D341Med (cell line): Measurements from ENCODE around the gene OLR1.

Experiments
- DNase-seq: peaks from one replicate; pipeline ENCODE4 v3.0.0; 2012; ENCODE audit warnings: low spot score

OLR1 gene

DNA sequence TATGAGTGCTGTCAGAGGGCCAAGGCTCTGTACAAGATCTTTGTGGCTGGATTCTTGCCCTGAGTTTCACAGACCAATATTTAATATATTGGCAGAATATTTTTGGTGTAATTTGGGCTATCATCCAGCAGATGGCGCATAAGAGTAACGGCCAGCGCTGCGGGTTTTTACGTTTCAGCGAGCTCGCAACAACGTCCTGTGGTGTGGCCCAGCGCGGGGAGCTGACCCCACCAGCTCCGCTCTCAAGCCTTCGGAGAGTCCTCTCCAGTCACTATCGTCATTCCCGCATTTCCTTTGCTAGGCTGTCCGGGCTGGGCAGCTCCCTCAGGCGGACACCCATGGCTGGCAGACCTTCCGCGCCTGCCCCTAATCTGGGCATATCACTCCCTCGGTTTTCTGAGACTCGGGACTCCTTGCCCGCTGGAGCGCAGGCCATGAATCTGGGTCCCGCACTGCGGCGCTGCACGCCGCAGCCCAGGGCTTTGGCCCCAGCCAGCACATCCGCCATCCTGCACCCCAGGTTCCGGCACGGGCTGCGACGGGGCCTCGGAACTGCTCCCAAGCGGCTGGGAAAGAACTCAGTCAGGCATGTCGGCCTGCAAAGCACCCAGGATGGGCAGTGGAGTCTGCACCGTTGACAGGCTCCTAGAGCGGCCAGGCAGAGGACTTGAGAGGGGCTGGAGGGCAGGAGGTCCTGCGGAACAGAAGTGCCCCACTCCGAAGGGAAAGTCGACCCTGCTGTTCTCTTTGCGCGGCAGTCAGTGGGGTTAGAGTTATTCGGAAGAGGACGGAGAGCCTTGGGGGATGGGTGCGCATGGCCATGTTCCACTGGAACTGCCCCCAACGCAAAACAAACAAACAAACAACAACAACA is 18.4 kb downstream of the OLR1 start:
- DNase-seq, result peak; percentile 79

GRCh38 chr12:10151621-10152020 is 20.3 kb downstream of the OLR1 start:
- no peak for DNase-seq

- DNase-seq, result no peak
These were observed 24.1 kb downstream of the OLR1 start for GRCh38 chr12:10147714-10148403.

GRCh38 chr12:10142976-10143589 is 28.8 kb downstream of the OLR1 start:
- DNase-seq, result no peak

GRCh38 chr12:10140001-10140400 is 31.9 kb downstream of the OLR1 start:
- DNase-seq, result peak; percentile 41

GRCh38 chr12:10136637-10137205 is 35.2 kb downstream of the OLR1 start:
- DNase-seq, result no peak

DNA sequence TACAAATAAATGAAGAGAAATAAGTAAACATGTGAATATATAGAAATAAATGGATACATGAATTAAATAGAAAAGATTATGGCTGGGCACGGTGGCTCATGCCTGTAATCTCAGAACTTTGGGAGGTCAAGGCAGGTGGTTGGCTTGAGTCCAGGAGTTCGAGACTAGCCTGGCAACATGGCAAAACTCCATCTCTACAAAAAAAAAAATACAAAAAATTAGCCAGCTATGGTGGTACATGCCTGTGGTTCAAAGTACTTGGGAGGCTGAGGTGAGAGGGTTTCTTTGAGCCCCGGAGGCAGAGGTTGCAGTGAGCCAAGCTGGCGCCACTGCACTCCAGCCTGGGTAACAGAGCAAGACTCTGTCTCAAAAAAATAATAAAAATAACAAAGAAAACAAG is 36.8 kb downstream of the OLR1 start:
- no peak for DNase-seq

DNA sequence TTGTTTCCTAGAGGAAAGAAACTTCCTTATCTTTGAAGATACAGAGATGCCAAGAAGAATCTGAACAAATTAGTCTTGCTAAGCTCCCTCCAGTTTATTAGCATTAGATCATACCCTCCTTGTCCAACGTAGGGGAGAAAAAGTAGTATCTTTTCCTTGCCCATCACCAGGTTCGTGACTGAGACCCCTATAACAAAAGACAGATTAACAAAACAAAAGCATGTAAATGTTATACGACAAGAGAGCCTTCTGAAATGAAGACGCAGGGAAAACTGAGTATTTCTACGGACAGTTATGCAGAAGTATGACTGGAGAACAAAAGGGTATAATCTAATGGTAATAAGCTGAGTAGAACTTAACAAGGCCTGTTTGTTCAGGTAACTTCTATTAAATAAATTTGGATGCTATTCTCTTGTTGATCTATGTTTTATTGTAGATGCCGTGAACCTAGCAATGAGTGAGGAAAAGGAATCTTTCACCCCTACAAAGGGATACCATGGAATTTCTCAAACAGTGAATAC is 39.0 kb downstream of the OLR1 start:
- DNase-seq, result no peak

DNA sequence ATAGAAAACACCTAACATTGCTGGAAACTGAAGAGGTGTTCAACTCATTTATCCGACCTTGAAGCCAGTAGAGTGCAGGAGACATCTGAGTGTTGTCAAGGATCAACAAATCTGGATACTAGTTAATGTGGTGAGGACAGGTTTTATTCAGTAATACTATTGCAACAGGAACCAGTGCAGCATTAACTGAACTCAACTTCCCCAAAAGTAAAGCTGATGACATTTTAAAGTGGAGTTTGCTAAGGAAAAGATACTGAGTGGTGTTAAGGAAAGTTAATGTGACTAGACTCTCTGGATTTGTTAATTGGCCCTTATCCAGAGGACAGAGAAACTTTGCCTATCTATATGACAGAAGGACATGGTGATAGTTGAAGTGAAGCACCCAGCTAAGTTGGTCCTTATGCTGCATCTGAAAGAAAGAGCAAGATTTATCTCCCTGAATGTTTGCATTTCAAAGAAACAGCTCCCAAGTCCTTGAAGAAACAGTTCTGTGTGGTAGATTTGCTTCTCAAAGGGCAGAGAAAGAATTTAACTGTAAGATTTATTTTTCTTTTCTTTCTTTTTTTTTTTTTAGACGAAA is 40.7 kb downstream of the OLR1 start:
- no peak for DNase-seq

DNA sequence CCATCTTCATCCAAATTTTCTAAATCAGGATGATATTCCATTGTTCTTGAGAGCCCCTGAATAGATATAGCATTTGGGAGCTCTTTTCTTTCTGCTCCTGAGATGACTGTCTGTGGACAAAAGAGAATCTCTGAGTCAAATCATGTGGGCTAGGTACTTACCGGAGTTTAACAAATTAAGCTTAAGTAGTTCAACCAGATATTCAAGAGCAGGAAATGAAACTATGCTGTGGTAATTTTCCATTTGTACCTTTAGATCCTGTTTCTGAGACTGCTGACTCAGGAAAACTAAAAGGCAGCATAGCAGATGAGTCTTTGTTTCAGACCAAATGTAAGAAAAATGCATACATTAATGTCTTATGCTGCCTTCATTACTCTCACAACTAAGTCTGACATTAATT is 41.9 kb downstream of the OLR1 start, which contains the start of gene CLEC7A:
Gene CLEC7A, minus strand, starts transcription at position 158 of the 400 bp plus-strand sequence. Its CDS starts 117 bp downstream, at position 41.
- DNase-seq, result no peak

DNA sequence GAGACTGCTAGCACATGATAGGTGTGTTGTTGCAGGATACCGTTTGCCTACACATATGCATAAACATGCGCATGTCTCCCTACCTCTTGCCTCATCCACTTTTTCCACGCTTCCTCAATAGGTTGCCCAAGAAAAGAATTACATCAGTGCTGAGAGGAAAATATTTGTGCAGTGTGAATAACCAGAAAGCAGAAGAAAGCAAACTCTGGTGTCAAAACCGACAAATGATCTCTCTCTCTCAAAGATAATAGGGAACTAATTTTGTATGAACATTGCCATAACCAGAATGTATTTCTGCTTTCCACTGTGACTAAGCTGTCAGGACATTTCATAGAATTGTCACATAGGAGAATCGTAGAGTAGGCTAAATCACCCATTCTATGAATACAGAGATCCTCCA is 43.2 kb downstream of the OLR1 start:
- DNase-seq, result no peak

GRCh38 chr12:10126413-10126812 is 45.5 kb downstream of the OLR1 start:
- DNase-seq, result no peak

DNA sequence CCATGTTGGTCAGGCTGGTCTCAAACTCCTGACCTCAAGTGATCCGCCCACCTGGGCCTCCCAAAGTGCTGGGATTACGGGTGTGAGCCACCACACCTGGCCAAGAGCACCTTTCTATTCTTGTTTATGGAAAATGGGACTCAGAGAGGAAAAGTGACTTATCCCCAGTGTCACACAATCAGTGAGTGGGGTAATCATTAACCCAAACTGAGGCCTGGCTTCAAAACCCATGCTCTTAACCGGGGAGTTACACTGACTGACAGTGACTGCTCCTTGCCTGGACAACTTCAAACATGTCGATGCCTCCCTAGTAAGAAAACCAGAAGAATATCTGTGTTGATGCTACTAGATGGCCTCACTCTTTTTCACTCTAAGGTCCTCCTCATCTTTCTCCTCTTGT is 49.2 kb downstream of the OLR1 start:
- DNase-seq, result no peak

DNA sequence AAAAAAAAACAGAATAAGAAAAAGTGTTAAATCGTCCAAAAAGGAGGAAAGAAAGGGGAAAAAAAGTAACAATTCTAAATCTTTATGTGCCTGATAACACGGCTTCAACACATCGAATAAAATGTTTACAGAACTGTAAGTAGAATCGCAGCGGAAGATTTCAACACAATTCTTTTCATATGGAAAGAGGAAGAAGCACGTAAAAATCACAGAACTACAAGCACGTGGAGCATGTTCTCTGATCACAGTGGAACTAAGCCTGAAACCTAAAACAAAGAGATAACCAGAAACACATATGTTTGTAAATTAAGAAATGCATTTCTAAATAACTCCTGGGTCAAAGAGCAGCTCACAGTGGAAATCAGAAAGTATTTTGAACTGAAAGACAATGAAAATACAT is 50.7 kb downstream of the OLR1 start:
- DNase-seq, result no peak

GRCh38 chr12:10119066-10119465 is 52.9 kb downstream of the OLR1 start:
- DNase-seq, result no peak

DNA sequence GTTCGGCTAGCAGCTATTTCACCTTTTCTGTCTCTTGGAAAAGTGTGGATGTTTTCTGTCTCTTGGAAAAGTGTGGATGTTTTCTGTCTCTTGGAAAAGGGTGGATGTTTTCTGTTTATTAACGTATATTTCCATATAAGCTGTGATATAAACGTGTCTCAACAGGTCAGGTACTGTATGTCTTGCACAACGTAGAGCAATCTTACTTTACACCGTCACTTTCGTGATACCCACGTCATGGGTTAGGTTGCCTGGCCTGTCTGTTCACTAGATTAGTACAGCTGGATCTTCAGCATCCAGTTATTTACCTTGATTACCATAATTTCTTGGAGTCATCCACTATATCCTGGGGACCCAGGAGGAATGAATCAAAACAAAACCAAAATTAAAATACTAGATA is 56.0 kb downstream of the OLR1 start:
- no peak for DNase-seq

GRCh38 chr12:10115311-10115710 is 56.6 kb downstream of the OLR1 start:
- no peak for DNase-seq

DNA sequence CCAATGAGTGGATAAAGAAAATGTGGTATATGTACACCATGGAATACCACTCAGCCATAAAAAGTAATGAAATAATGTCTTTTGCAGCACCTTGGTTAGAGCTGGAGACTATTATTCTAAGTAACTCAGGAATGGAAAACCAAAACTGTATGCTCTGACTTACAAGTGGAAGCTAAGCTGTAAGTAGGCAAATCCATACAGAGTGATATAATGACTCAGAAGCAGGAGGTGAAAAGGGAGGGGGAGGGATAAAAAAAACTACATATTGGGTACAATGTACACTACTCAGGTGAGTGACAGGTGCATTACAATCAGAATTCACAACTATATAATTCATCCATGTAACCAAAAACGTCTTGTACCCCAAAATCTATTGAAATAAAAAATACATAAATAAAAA is 58.0 kb downstream of the OLR1 start:
- DNase-seq, result no peak

- no peak for DNase-seq
These were observed 58.9 kb downstream of the OLR1 start for GRCh38 chr12:10113075-10113474.

GRCh38 chr12:10111451-10111850 is 60.5 kb downstream of the OLR1 start:
- DNase-seq, result no peak

DNA sequence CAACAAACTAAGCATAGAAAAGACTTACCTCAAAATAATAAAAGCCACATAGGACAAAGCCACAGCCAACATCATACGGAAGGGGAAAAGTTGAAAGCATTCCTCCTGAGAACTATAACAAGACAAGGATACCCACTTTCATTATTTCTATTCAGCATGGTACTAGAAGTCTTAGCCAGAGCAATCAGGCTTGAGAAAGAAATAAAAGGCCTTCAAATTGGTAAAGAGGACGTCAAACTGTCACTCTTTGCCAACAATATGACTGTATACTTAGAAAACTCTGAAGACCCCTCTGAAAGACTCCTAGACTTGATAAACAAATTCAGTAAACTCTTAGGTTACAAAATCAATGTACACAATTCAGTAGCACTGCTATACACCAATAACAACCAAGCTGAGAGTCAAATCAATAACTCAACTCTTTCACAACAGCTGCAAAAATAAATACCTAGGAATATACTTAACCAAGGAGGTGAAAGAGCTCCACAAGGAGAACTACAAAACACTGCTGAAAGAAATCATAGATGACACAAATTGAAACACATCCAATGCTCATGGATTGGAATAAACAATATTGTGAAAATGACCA is 61.6 kb downstream of the OLR1 start:
- DNase-seq, result no peak
